ENCODE measurements around the gene HS3ST3A1. TPM values are rescaled to one million over a fixed set of nuclear protein-coding genes. Genes with fewer than 3 reads are reported as not detected.
A peak's percentile ranks its signal among the peaks of the same experiment; 100 is the strongest.

HS3ST3A1 gene
- total and polyA plus RNA-seq, 2 of the 4 experiments (the other 2 are of a cell fraction) = 8.8 to 9.0 TPM

- intact Hi-C loops (cut with micrococcal nuclease) (no loop called here), in situ Hi-C loops (cut with MboI; ENCODE audit: low sequenced_read_pairs) (no loop called here), dilution Hi-C loops (cut with HindIII; ENCODE audit: low sequenced_read_pairs, unreplicated experiment) (no loop called here)
- Histone ChIP-seq H3K36me3 (ENCODE audit: control insufficient read depth, insufficient read depth, low read length) (peaks cover 4% of the 10 kb centered on the region), H2BK5ac (ENCODE audit: low read depth, low read length, poor library complexity, severe bottlenecking) (no peak overlapping the region), H2AFZ (replicated peaks; ENCODE audit: low read length, poor library complexity) (no peak overlapping the region), H3K56ac (ENCODE audit: extremely low read depth, insufficient read depth, low read length) (no peak overlapping the region), H4K5ac (ENCODE audit: low read depth, low read length) (peak overlapping the region; percentile 28; the same call in 1 of the 2 replicates), H4K91ac (ENCODE audit: insufficient read depth, low read depth, low read length) (no peak overlapping the region), H3K9ac (ENCODE audit: low read depth, low read length) (no peak overlapping the region), H3K79me1 (ENCODE audit: low read depth in 1 of 2, low read length in 2 of 2) (peaks cover 40 to 59% of the 10 kb centered on the region in 2 experiments), H2AK9ac (replicated peaks; ENCODE audit: low read depth, low read length, poor library complexity) (no peak overlapping the region), H3K4me2 (ENCODE audit: low read depth, low read length) (no peak overlapping the region), H3K9me3 (ENCODE audit: control insufficient read depth, insufficient read depth, low read length) (peaks cover 4% of the 10 kb centered on the region), H3K4me1 (ENCODE audit: control insufficient read depth, insufficient read depth, low read length) (peaks cover 15% of the 10 kb centered on the region), H2AK5ac (ENCODE audit: low read depth, low read length) (no peak overlapping the region), H2BK120ac (ENCODE audit: low read depth, low read length) (no peak overlapping the region), H3K4ac (ENCODE audit: low read depth, low read length) (no peak overlapping the region), H3K18ac (ENCODE audit: low read depth, low read length) (peak overlapping the region; percentile 67; the same call in 1 of the 2 replicates), H3K27me3 (ENCODE audit: control insufficient read depth, insufficient read depth, low read length) (no peaks in the 10 kb centered on the region), H3K14ac (replicated peaks; ENCODE audit: low read depth, low read length) (no peak overlapping the region), H4K20me1 (ENCODE audit: insufficient read depth, low read length) (no peaks in the 10 kb centered on the region), H3K27ac (ENCODE audit: insufficient read depth, low read length) (no peak overlapping the region), H3K4me3 (ENCODE audit: insufficient read depth, low read depth, low read length) (no peak overlapping the region), H4K8ac (ENCODE audit: low read depth in 2 of 2, low read length in 2 of 2) (no peak overlapping the region), H3K9me1 (ENCODE audit: insufficient read depth, low read length) (peaks cover 7% of the 10 kb centered on the region; the same call in 1 of the 2 replicates), H3K23ac (ENCODE audit: low read depth, low read length) (no peak overlapping the region), H2BK20ac (ENCODE audit: low read depth, low read length) (no peak overlapping the region), H2BK15ac (ENCODE audit: low read depth, low read length) (peak overlapping the region; percentile 71; the same call in 1 of the 3 replicates)
- POLR2A ChIA-PET (ENCODE audit: unreplicated experiment) = no interaction called here
- no peak for ATAC-seq (ENCODE audit: low read depth)
- BruUV-seq (replicated peaks) = no TSS peak
- CTCF ChIA-PET = no interaction called here
- WGBS, 2 experiments (ENCODE audit: extremely low coverage in 2 of 2, insufficient read length in 1 of 2) = 29% methylated on average over 1 of the region's 6 CpGs; no CpG with 5 or more reads in 1 of the 2 experiments
- peak; percentile 44 for DNase-seq
- TF ChIP-seq CHD1 (IDR thresholded peaks at IDR 0.05; ENCODE audit: low read depth, low read length) (no peak), CTCF (conservative IDR thresholded peaks at IDR 0.05; ENCODE audit: low read depth, low read length) (no peak), RFX5 (IDR thresholded peaks at IDR 0.05; ENCODE audit: low read depth, low read length) (no peak), MXI1 (IDR thresholded peaks at IDR 0.05; ENCODE audit: borderline replicate concordance, low read depth, low read length) (no peak), ELK1 (IDR thresholded peaks at IDR 0.05; ENCODE audit: borderline replicate concordance, low read depth, low read length) (no peak), USF2 (IDR thresholded peaks at IDR 0.05; ENCODE audit: low read depth, low read length) (no peak), NFE2L2 (IDR thresholded peaks at IDR 0.05; ENCODE audit: low read depth, low read length) (no peak), SMC3 (IDR thresholded peaks at IDR 0.05; ENCODE audit: low read depth, low read length) (no peak), MAFK (IDR thresholded peaks at IDR 0.05; ENCODE audit: low read depth, low read length) (no peak), POLR2A (IDR thresholded peaks at IDR 0.05; ENCODE audit: low read depth, low read length) (no peak), CEBPB (IDR thresholded peaks at IDR 0.05; ENCODE audit: low read depth, low read length) (no peak), RAD21 (IDR thresholded peaks at IDR 0.05; ENCODE audit: low read length) (no peak), FOS (IDR thresholded peaks at IDR 0.05; ENCODE audit: low read depth, low read length) (no peak), MAZ (IDR thresholded peaks at IDR 0.05; ENCODE audit: borderline replicate concordance, low read depth, low read length) (no peak), RCOR1 (IDR thresholded peaks at IDR 0.05; ENCODE audit: insufficient replicate concordance, low read length) (no peak)
These were observed 63.7 kb downstream of the HS3ST3A1 start for GRCh38 chr17:13537871-13538643.
